CD4-positive, alpha-beta T cell treated with Interleukin-6 for 4 hours (primary cell): ENCODE measurements around the gene SORCS2.
A peak's percentile ranks its signal among the peaks of the same experiment; 100 is the strongest.

Source experiments
- DNase-seq: peaks from one replicate; pipeline ENCODE4 v3.0.0-alpha.2; 2020; ENCODE audit warnings: mixed read lengths

Gene SORCS2

DNA sequence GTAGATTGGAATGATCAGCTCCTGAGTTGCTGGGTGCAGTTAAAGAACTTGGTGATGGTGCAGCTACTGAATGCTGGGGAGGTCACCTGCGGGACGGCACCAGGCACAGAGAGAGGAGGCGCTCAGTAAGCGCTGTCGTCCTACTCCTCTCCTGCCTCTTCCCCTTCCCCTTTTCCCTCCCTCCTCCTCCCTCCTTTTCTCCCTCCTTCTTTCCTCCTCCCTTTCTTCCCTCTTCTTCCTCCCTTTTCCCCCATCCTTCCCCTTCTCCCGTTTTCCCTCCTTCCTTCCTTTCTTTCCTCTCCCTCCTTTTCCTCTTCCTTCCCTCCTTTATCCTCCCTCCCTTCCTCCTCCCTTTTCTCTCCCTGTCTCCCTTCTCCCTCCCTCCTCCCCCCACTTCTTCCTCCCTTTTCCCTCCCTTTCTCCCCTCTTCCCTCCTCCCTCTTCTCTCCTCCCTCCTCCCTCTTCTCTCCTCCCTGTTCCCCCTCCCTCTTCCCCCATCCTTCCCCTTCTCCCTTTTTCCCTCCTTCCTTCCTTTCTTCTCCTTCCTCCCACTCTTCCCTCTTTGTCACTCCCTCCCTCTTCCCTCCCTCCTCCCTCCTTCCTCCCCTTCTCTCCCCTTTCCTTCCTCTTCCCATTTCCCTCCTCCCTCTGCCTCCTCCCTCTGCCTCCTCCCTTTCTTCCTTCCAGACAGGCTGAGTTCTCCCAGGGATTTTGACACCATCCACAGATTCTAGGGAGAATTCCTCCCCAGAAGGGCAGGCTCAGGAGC is 330.3 kb downstream of the SORCS2 start:
- no peak for DNase-seq

DNA sequence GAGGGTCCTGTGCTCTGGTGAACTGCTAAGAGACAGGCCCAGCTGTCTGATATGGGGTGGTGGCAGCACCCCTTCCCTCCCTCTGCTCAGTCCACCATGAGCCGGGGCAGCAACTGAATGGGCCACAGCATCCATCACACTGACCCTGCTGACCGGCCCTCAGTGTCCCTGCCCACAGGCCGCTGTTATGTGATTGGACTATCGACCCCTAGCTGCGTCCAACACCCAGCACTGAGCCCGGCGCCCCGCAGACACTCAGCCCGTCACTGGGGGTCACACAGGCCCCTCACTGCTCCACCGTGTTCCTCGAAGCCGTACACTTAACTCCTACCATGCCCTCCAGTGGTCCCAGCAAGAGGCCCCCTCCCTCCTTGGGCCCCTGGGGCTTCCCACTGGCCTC is 331.2 kb downstream of the SORCS2 start:
- no peak for DNase-seq

DNA sequence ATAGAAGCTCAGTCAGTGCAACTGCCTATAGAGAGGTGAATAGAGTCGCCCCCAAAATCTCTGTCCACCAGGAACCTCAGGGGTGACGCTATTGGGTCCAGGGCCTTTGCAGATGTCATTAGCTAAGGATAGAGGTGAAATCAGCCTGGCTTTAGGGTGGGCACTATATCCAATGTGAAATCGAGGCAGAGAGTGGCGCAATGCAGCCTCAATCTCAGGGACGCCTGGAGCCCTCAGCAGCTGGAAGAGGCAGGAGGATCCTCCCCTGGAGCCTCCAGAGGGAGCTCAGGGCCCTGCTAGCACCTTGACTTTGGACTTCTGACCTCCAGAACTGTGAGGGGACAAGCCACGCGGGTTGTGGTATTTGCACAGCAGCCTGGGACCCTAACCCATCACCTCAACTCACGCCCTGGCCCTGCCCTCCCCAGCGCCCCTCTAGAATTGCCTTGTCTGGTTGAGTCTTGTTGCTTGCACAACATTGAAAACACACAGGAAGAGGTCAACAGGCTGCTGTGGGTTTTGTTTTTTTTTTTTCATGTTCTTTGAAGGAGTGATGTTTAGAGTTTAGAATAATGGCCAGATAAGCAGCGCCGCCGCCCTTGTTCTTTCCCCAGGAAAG is 331.8 kb downstream of the SORCS2 start:
- DNase-seq, result no peak

DNA sequence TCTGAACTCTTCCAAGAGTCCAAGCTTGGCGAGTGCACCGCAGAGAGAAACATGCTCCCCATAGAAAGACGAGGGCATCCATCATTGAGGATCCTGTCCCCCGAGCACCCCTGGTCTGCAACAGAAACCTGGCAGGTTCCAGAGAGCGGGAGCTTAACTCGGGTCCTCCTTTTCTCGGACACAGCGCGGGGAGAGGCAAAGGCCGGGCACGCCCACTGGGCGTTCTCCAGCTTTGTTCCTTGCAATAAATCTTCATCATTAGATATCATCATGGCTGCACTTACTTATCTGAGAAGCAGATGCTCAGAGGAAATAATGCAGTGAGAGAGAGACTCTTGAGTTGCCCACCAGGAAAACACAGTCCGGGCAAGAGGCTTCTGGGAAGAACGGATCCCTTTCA is 332.5 kb downstream of the SORCS2 start:
- DNase-seq, result no peak

DNA sequence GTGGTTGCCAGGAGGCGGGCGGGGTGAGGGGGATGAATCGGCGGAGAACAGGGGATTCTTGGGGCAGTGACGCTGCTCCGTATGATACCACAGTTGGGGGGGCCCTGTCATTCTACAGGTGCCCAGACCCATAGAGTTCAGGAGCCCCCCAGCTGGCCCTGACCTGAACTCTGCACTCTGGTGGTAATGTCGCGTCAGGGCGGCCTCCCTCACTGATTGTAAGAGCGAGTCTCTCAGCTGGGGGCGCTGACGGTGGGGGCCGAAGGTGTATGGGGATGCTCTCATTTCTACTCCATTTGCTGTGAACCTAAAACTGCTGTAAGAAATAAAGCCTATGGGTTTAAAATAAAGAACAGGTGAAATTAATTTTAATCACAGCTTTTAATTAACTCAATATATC is 334.2 kb downstream of the SORCS2 start:
- no peak for DNase-seq

DNA sequence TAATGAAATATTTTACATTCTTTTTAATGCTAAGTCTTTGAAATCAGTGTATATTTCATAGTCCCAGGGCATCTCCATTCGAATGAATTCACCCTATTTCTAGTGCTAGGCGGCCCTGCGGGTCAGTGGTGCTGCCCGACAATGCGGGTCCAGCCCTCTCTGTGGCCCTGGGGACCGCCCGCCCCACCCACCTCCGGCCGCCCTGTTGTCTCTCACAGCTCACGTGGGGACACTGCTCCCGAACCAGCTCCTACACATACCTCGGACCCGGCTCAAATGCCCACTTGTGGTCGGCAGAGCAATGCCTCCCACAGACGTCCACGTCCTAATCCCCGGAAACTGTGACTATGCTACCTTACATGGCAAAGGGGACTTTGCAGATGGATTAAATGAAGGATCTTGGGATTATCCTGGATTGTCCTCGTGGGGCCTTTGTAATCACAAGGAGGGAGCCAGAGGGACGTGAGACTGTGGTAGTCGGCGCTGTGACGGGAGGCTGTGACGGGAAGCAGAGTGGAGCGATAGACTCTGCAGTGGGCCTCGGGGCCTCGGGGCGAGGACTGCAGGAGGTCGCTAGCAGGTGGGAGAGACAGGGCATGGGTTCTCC is 334.7 kb downstream of the SORCS2 start:
- DNase-seq, result no peak

DNA sequence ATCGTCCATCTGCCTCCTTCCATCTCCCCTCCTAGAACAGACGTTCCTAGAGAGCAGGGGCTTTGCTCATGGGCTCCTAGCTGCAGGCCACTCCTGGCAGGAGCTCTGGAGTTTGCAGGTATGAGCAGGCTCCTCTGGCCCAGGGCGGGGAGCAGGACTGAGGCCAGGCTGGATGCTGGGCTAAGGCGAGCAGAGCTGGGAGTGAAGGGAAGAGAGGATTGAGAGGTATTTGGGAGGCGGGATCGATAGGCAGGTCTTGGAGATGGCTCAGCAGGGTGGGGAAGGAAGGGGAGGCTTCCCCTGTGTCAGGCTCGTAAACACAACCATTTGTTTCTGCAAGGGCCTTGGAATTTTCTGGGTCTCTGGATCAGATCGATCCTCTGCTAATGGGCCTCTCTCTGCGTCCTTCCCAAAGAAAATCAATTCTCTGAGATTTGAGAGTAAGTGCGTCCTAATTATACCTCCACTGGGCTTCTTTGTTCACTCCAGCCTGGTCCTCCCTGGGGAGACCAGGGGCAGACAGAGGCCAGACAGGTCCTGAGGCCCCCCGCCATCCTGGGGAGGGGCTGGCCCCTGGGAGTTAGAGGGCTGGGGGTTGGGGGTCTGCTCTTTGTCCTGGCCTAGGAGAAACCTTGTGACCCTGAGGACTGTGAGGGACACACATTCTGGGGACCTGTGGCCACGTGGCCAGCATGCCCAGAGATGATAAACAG is 337.2 kb downstream of the SORCS2 start:
- no peak for DNase-seq

DNA sequence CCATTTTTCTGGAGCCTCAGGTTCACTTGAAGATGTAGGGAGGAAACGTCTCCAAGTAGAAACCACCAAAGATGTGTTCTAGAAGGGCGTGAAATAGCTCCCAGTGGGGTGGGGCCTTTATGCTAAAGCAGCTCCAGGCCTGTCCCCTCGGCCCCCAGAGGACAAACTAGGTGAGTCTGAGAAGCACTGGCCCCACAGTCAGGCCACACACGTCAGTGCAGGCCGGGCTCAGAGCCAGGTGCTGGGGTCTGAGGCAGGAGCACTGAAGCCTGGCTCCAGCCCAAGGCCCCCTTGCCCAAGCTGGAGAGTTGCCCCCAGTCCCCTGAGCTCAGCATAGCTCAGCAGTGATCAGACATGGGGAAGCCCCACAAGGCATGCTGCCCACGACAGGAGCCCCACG is 337.7 kb downstream of the SORCS2 start:
- no peak for DNase-seq

DNA sequence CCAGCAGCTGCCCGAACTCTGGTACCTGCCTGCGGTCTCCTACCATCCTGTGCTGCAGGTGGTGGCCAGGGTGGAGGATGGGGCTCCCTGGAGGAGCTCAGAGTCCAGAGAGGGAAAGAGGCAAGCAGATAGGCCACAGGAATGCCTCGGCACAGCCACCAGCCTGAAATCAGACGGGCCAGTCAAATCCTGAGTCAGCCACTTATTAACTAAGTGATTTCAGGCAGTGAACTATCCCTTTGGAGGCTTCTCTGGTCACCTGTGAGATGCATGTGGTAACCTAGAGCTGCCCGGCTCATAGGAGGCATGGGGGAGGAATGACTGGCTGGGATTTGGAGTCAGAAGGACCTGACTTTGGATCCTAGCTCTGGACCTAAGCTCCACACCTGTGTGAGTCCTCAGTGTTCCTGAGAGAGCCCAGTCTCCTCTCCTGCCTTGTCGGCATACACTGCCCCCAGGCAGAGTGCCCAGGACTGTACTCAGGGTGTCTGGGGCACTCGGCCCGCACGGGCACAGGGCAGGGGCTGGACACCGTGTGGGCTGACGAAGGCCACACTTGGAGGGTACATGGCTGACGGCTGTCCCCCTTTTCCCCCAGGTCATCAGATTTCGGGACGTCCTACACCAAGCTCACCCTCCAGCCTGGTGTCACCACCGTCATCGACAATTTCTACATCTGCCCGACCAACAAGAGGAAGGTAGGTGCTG is 338.7 kb downstream of the SORCS2 start:
- no peak for DNase-seq

DNA sequence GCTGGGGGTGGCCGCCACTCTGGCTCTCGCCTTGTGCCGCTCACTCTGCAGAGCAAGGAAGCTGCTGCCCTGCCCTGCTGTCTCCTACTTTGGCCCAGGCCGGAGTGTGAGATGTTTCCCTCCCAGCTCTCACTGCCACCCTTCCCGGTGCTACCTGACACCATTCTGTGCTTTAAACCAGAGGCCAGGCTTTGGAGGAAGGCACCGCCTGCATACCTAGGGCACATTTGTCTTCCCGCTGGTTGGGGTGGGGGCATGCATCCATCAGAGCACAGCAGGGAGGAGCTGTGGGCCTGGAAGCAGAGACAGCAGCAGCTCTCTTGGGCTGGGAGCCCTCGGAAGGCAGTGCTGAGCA is 339.3 kb downstream of the SORCS2 start:
- DNase-seq, result no peak

DNA sequence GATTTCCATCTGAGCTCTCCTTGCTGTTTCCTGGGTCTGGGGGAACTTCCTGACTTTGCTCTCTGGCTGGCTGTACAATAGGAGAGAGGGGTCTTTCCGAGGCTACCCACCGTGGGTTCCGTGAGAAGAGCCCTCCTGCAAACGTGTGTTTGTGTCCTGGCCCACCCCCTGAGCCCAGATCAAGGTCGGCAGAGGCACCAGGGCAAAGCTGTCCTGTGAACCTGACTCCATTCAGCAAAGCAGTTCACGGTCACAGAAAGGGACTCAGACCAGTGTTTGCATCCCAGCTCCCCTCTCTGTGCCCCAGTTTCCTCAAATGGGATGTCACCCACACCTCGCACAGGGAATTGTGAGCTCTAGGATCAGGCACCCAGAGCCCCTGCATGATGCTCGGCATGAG is 339.7 kb downstream of the SORCS2 start:
- DNase-seq, result no peak

DNA sequence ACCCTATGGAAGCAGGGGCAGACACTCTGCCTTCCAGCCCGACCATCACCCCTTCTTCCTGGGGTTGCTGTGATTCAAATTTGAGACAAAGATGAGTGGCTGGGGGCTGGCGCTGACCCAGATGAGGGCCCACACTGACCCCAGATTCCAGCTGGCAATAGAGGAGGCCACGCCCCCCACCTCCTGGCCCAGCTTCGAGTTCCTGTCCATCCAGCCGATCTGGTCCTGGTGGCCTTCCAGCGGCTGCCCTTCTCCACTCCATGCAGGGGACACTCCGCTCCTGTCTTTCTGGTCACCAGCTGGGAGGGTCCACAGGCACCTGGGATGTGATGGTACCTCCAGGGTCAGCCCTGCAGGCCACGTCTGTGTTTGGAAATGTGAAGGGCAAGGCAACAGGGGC is 340.9 kb downstream of the SORCS2 start:
- DNase-seq, result no peak

DNA sequence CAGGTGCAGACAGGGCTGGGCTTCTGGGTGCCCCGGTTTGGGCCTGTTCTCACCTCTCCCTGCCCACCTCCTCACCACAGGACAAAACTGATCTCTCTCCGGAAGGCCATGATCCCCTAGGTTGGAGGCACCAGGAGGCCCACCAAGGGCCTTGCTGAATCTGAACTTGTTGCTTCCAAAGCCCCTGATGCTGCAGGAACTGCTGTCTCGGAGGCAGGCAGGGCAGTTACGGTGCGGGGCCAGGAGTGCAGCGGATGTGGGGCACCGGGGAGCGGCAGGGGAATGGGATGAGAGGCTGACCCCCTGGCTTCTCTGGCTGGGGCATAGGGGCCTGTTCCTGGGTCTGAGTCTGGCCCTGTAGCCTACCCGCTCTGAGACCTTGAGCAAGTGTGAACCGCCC is 342.8 kb downstream of the SORCS2 start:
- no peak for DNase-seq

DNA sequence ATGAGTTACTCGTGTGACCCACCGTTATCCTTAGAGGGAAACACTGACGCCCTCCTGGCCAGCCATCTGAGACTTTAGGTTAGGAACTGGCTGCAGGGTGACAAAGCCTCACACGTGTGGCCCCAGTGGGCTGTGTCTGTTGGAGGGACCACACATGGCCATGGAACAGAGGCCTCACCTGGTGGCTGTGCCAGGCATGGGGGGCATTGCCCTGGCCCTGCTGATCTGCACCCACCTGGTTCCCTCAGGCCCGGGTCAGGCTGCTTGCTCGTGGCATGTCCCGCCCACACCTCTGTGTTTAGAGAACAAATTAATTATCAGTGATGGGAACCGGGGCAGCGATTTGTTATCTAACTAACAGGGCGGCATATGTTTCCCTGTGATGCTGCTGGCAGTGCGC is 343.3 kb downstream of the SORCS2 start:
- DNase-seq, result no peak

DNA sequence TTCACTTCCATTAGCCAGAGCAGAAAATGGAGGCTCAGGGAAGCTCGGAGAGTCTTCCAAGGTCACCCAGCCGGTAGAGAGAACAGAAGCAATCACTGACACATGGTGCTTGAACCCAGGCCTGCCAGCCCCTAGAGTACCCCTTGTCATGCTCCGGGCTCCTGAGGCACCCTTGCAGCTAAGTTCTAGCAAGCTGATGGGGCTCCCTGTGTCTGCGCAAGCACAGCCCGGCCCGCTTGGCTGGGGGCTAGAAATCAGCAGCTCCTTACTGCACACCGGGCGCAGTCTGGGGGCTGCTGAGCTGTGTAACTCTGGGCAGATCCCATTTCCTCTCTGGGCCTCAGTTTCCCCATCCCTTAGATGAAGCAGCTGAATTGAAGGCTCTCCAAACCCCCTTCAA is 344.5 kb downstream of the SORCS2 start:
- DNase-seq, result no peak

DNA sequence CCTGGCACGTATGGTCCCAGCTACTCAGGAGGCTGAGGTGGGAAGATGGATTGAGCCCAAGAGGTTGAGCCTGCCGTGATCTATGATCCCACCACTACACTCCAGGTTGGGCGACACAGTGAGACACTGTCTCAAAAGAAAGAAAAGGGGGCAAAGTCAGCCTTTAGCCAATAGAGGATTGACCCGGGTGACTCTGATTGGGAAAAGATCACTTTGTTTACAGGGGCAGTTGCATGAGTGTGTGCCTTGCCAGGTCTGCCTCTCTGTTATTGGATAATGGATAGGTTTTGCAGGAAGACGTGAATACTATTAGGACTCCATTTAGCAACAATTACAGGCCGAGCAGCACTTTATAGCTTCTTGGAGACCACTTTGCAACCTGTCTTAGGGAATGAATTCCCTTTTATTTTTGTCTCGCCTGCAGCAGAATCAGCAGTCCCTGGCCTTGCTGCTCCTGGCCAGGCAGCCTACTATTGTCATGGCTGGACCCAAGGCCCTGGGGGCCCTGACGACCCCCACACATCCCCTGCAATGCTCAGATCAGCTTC is 345.6 kb downstream of the SORCS2 start:
- DNase-seq, result no peak

DNA sequence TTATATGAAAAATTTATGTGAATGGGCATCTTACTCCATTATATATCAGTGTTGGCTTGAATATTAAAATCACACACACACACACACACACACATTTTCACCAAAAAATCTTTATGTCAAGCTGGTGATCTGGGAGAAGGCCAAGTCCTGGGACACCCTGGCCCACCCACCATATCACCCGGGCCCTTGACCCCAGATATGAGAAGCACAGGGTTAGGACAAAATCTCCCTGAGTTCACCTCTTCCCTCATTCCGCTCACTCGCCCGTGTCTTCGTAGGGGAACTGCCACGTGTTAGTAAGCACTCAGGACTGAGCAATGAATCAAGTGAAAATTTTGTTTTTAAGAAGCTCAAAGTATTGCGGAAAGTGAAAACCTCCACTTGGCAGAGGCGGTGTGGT is 346.2 kb downstream of the SORCS2 start:
- DNase-seq, result no peak

DNA sequence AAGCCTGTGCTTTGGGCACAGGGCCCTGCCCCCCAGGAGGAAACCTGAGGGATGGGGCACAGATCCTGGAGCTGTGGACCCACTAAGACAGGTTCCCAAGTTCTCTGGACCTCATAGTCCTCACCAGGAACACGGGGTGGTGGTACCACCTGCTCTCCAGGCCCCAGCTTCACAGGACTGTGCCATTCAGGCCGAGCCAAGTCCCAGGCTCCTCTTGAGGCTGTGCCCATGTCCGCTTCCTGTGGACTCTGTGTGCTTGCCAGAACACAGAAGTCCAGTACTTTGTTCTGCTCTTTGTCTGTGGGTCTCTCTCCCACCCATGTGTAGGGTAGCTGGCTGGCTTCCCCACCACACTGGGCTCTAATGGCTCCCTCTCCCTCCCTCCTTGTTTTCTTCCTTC is 346.8 kb downstream of the SORCS2 start:
- no peak for DNase-seq

DNA sequence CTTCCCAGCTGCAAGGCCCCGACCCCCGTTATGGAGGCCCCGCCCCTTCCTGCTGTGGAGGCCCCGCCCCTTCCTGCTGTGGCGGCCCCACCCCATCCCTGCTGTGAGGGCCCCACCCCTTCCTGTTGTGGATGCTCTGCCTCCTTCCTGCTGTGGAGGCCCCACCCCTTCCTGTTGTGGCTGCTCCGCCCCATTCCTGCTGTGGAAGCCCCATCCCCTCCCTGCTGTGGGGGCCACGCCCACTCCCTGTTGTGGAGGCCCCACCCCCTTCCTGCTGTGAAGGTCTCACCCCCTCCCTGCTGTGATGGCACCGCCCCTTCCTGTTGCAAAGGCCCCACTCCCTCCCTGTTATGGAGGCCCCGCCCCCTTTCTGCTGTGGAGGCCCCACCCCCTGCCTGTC is 347.3 kb downstream of the SORCS2 start:
- peak; percentile 14 for DNase-seq

DNA sequence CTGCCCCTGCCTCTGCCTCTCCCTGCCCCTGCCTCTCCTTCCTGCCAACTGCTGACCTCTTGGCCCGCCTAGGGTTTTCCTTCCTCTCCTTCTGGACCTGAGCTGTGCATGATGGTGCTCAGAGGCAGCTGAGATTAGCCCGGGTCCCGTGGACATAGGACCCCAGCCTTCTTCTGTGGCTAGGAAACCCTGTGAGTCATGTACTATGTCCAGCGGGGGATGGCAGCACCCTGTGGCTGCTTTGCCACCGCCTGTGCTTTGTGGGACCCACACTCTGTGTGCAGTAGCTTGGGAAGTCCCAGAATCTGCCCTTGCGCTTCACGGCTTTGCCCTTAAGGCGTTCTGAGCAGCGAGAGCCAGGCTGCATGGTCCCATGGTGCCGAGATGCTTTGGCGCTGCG is 347.9 kb downstream of the SORCS2 start:
- no peak for DNase-seq

DNA sequence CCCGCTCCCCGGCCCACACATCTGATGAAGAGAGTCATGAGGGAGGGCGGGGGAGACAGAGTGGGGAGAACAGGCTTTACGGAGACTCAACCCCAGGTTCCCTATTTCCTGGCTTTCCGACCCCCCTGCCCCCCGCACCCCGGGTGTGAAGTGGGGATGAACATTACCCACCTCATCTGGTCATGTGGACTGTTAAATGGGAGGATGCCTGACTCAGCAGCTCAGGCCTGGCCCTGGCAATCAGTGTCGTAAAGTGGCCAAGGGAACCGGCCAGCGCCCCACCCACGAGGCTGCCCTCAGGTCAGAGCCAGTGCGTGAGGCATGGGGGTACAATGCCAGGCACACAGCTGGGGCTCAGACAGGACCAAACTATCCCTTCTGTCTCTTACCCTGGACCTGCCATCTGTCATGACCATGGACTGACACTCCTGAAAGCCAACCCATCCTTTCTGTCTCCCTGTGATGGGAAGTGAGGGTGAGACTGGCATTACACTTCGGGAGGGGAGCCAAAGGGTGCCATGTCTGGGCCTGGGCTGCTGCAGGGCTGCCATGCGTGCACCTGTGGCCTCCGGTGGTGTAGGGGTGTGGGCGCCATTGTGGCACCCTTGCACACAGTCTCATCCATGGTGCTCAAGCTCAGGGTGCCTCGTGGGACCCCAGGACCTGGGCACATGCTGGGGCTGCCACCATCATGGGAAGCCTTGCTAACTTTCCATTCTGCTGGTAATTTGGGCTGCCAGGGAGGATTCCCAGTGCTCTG is 348.5 kb downstream of the SORCS2 start:
- DNase-seq, result no peak

DNA sequence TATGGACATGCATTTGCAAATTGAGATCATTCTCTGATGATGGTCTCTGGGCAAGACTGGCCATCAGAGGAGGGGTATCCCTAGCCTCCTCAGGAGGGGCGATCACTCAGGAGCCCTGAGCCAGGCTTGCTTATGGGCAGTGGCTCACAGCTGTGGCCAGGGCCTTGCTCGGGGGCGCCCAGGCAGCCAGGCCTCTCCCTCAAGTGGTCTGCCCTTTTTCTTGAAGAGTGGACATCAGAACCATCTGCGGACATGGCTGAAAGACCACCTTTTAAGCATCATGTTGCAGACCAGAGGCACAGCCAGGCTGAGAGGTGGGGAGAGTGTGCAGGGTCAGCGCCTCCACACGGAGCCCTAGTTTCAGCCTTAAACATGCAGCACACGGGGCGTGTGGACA is 349.1 kb downstream of the SORCS2 start:
- no peak for DNase-seq
